B cell (primary cell): ENCODE results near the gene LRRTM3. TPM values are rescaled to one million over a fixed set of nuclear protein-coding genes. Genes with fewer than 3 reads are reported as not detected.

Experiments
- ATAC-seq: fragments of 200-7000 bp; cut with Tn5 transposase; one replicate; pipeline ENCODE4 v1.10.0; 2021; ENCODE audit warnings: low read depth, mild to moderate bottlenecking, moderate number of reproducible peaks, moderate library complexity
- CTCF ChIA-PET: fragments of 350-600 bp; sonication (Branson Sonifier 250); formaldehyde crosslinking; loops from one replicate; lab custom pipeline; 2021; ENCODE audit warnings: antibody characterized with exemption, inconsistent platforms; lab: Charles Lee
- POLR2A ChIA-PET: fragments of 350-600 bp; sonication (Branson Sonifier 250); formaldehyde crosslinking; loops from one replicate; lab custom pipeline; 2021; ENCODE audit warnings: antibody characterized with exemption; lab: Charles Lee
- DNase-seq: peaks from one replicate; pipeline ENCODE4 v3.0.0; 2013
- H2AFZ ChIP-seq: 2 replicates; pipeline ENCODE4 v1.6.1; 2012; ENCODE audit warnings: mild to moderate bottlenecking, low read depth, low read length; ENCODE audit not compliant: insufficient read depth, poor library complexity, severe bottlenecking
- H3K27ac ChIP-seq, 2 donors: 1 replicate in 1 of 2; 2 replicates in 1 of 2; pipeline ENCODE4 v1.5.1; 2012 to 2013; ENCODE audit warnings: low read length in 2 of 2, mild to moderate bottlenecking in 2 of 2, moderate library complexity in 1 of 2
- H3K27me3 ChIP-seq, 4 experiments: fragments of 200-600 bp in 1 of 4; sonication (generic) in 1 of 4; replicated peaks in 1 of 4; 1 replicate in 2 of 4; 2 replicates in 2 of 4; pipeline versions ENCODE4 v1.6.1 to v1.7.0; 2013 to 2016; ENCODE audit warnings: low read length in 3 of 4, mild to moderate bottlenecking in 2 of 4, mixed read lengths in 1 of 4, moderate library complexity in 1 of 4; ENCODE audit not compliant: insufficient read depth in 4 of 4, control insufficient read depth in 3 of 4; ENCODE audit errors: control extremely low read depth in 1 of 4
- H3K36me3 ChIP-seq, 2 experiments: replicated peaks in 1 of 2; 1 replicate in 1 of 2; 2 replicates in 1 of 2; pipeline versions ENCODE4 v1.6.1 to v1.7.1; 2013; ENCODE audit warnings: low read length in 1 of 2; ENCODE audit not compliant: insufficient read depth in 2 of 2, control insufficient read depth in 1 of 2; ENCODE audit errors: control extremely low read depth in 1 of 2, extremely low read depth in 1 of 2
- H3K4me1 ChIP-seq, 2 donors: fragments of 200-600 bp in 1 of 2; sonication (generic) in 1 of 2; 1 replicate in 1 of 2; 2 replicates in 1 of 2; pipeline versions ENCODE4 v1.5.1 to v1.6.1; 2013 to 2017; ENCODE audit warnings: low read length in 2 of 2; ENCODE audit not compliant: control insufficient read depth in 2 of 2, insufficient read depth in 2 of 2
- H3K4me2 ChIP-seq: replicated peaks from 2 replicates; pipeline ENCODE3; 2012; ENCODE audit warnings: mild to moderate bottlenecking, low read depth, low read length; ENCODE audit not compliant: poor library complexity, severe bottlenecking
- H3K4me3 ChIP-seq, 5 experiments: fragments of 200-600 bp in 1 of 5; sonication (generic) in 1 of 5; 1 replicate in 3 of 5; 2 replicates in 2 of 5; pipeline versions ENCODE4 v1.5.1 to v1.7.0; 2011 to 2016; ENCODE audit warnings: low read length in 4 of 5, mild to moderate bottlenecking in 4 of 5, low read depth in 2 of 5, control low read depth in 1 of 5, moderate library complexity in 1 of 5; ENCODE audit not compliant: insufficient read depth in 1 of 5; ENCODE audit errors: control extremely low read depth in 1 of 5, extremely low read depth in 1 of 5
- H3K79me2 ChIP-seq: fragments of 200-600 bp; sonication (generic); one replicate; pipeline ENCODE4 v1.6.0; 2016; ENCODE audit warnings: low read length; ENCODE audit not compliant: control insufficient read depth, insufficient read depth
- H3K9ac ChIP-seq: fragments of 200-600 bp; sonication (generic); 2 replicates; pipeline ENCODE4 v1.6.1; 2017; ENCODE audit warnings: mild to moderate bottlenecking, low read length, moderate library complexity
- H3K9me3 ChIP-seq, 3 donors: one replicate each; pipeline versions ENCODE4 v1.6.1 to v1.7.1; 2013; ENCODE audit warnings: low read length in 2 of 3; ENCODE audit not compliant: control insufficient read depth in 2 of 3, insufficient read depth in 1 of 3; ENCODE audit errors: control extremely low read depth in 1 of 3
- H4K20me1 ChIP-seq: 2 replicates; pipeline ENCODE4 v1.6.0; 2012; ENCODE audit warnings: mild to moderate bottlenecking, low read length; ENCODE audit not compliant: insufficient read depth, control insufficient read depth, poor library complexity, severe bottlenecking
- H3K27ac Mint-ChIP-seq: one replicate; pipeline ENCODE4 v1.8.0; 2021; ENCODE audit warnings: mixed read lengths
- H3K27me3 Mint-ChIP-seq: one replicate; pipeline ENCODE4 v1.8.0; 2021; ENCODE audit warnings: mixed read lengths
- H3K4me1 Mint-ChIP-seq: one replicate; pipeline ENCODE4 v1.8.0; 2021; ENCODE audit warnings: mixed read lengths
- H3K4me3 Mint-ChIP-seq: one replicate; pipeline ENCODE4 v1.8.0; 2021; ENCODE audit warnings: mixed read lengths
- H3K9me3 Mint-ChIP-seq: one replicate; pipeline ENCODE4 v1.8.0; 2022; ENCODE audit warnings: mixed read lengths; ENCODE audit not compliant: insufficient read depth
- CTCF ChIP-seq: fragments of 200-600 bp; IDR thresholded peaks from one replicate; pipeline ENCODE4 v1.8.0; 2022; ENCODE audit warnings: antibody characterized with exemption, mild to moderate bottlenecking
- EZH2 ChIP-seq: IDR thresholded peaks from 2 replicates; pipeline ENCODE4 v1.6.1; 2012; ENCODE audit warnings: borderline replicate concordance, low read depth, mild to moderate bottlenecking, moderate library complexity, low read length; ENCODE audit not compliant: insufficient read depth, poor library complexity, severe bottlenecking
- WGBS: methylation state at CpG from one replicate; pipeline ENCODE4 v1.1.5; 2013; ENCODE audit warnings: missing lambda C conversion rate; ENCODE audit not compliant: insufficient coverage; 5-methylcytosine and 5-hydroxymethylcytosine counted together
- intact Hi-C: fragments of 100-400 bp; cut with micrococcal nuclease; formaldehyde crosslinking; loops from one replicate; pipeline ENCODE4 v1.10.0; 2022
- polyA plus RNA-seq: library from polyadenylated mRNA; depleted of rRNA; stranded (reverse); fragments of >200 nt; gene quantifications from 2 replicates; pipeline ENCODE4 v1.2.3, GENCODE V29; 2012
- total RNA-seq, 2 donors: library from RNA; stranded (reverse); fragments of 120-200 nt in 1 of 2; gene quantifications; 1 replicate in 1 of 2; 2 replicates in 1 of 2; pipeline versions ENCODE4 v1.2.3 to v1.2.4, GENCODE V29; 2013 to 2022

LRRTM3 gene
- total and polyA plus RNA-seq, 2 donors (not counting 1 experiment from before 2014, with no cell fraction given): not detected

- no peak overlapping the region for H2AFZ ChIP-seq
- H3K4me2 ChIP-seq: no peak overlapping the region
- H3K79me2 ChIP-seq: no peaks in the 10 kb centered on the region
- ChIA-PET CTCF (no interaction called here), POLR2A (no interaction called here)
- no peak overlapping the region for H3K27ac Mint-ChIP-seq
- TF ChIP-seq EZH2 (no peak), CTCF (no peak)
- no peaks in the 10 kb centered on the region for H3K9me3 Mint-ChIP-seq
- H3K9me3 ChIP-seq: no peaks in the 10 kb centered on the region
- WGBS: 80% methylated on average over 1 of the region's 2 CpGs
- H3K27me3 ChIP-seq: no peaks in the 10 kb centered on the region
- intact Hi-C loops: no loop called here
- no peak overlapping the region for H3K4me3 Mint-ChIP-seq
- H3K4me1 Mint-ChIP-seq: no peaks in the 10 kb centered on the region
- no peak overlapping the region for H3K27ac ChIP-seq
- no peaks in the 10 kb centered on the region for H3K4me1 ChIP-seq
- DNase-seq: no peak
- no peaks in the 10 kb centered on the region for H3K27me3 Mint-ChIP-seq
- no peaks in the 10 kb centered on the region for H3K36me3 ChIP-seq
- no peak overlapping the region for H3K4me3 ChIP-seq
- no peaks in the 10 kb centered on the region for H4K20me1 ChIP-seq
- H3K9ac ChIP-seq: no peak overlapping the region
- no peak for ATAC-seq
Measured at GRCh38 chr10:66892871-66893270, 33.0 kb upstream of the LRRTM3 start.

DNA sequence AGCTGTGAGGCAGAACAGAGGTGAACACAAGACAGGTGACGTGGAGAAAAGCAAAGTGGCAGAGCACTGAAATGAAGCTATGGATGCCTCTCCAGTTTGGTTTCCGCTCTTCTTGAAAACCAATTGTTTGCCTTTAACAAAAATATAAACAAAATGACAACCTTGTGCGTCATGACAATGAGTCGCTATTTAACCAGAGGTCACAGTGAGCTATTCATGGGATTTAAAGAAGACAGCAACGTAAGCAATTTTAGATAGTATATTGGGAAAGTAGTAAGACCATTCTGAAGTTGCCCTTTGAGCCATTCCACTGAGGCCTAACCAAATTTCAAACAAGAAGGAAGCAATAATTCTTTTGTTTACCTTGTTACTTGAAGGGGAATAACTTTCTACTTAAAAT lies 15.2 kb upstream of the LRRTM3 start:
- Histone ChIP-seq H3K4me1 (no peaks in the 10 kb centered on the region), H3K4me3 (no peak overlapping the region), H3K9me3 (no peaks in the 10 kb centered on the region), H3K27me3 (no peaks in the 10 kb centered on the region), H3K9ac (no peak overlapping the region), H3K36me3 (no peaks in the 10 kb centered on the region), H4K20me1 (no peaks in the 10 kb centered on the region), H3K79me2 (no peaks in the 10 kb centered on the region), H2AFZ (no peak overlapping the region), H3K4me2 (no peak overlapping the region), H3K27ac (no peak overlapping the region)
- no peak for DNase-seq
- no peak overlapping the region for H3K4me3 Mint-ChIP-seq
- no peak overlapping the region for H3K27ac Mint-ChIP-seq
- no peak for ATAC-seq
- ChIA-PET POLR2A (no interaction called here), CTCF (no interaction called here)
- no peaks in the 10 kb centered on the region for H3K9me3 Mint-ChIP-seq
- intact Hi-C loops: no loop called here
- WGBS: 66% methylated on average over 2 of the region's 5 CpGs
- H3K4me1 Mint-ChIP-seq: no peaks in the 10 kb centered on the region
- no peaks in the 10 kb centered on the region for H3K27me3 Mint-ChIP-seq
- TF ChIP-seq CTCF: no peak
- no peak for TF ChIP-seq EZH2
